Measurements from ENCODE around the gene KRTAP9-7.

KRTAP9-7 gene

GRCh38 chr17:41301204-41301790 is 25.8 kb downstream of the KRTAP9-7 start:
- Histone ChIP-seq H3K4me1 (ENCODE audit: insufficient read depth, low read length, severe bottlenecking) (no peaks in the 10 kb centered on the region), H3K27me3 (ENCODE audit: insufficient read depth, low read length) (no peaks in the 10 kb centered on the region), H3K4me2 (ENCODE audit: low read length) (no peak overlapping the region), H3K79me2 (ENCODE audit: insufficient read depth, low read length) (no peaks in the 10 kb centered on the region), H3K36me3 (ENCODE audit: insufficient read depth, low read length) (no peaks in the 10 kb centered on the region), H3K4me3 (ENCODE audit: low read depth, low read length, poor library complexity, severe bottlenecking) (no peak overlapping the region), H2AFZ (ENCODE audit: low read length) (no peak overlapping the region), H3K9me3 (ENCODE audit: low read length) (no peaks in the 10 kb centered on the region), H3K9ac (ENCODE audit: low read length) (no peak overlapping the region), H3F3A (ENCODE audit: insufficient read depth, low read length) (no peaks in the 10 kb centered on the region), H3K27ac (ENCODE audit: low read depth, low read length, poor library complexity, severe bottlenecking) (no peak overlapping the region), H4K20me1 (ENCODE audit: insufficient read depth, low read length) (no peaks in the 10 kb centered on the region), H3K9me2 (ENCODE audit: low read depth, low read length) (no peaks in the 10 kb centered on the region)
- no peak for TF ChIP-seq EZH2 (IDR thresholded peaks at IDR 0.05; ENCODE audit: borderline replicate concordance, low read length)
- no peak for TF ChIP-seq CTCF (IDR thresholded peaks at IDR 0.05; ENCODE audit: low read length)

GRCh38 chr17:41301916-41302901 is 26.7 kb downstream of the KRTAP9-7 start, which contains the start of gene KRTAP29-1:
KRTAP29-1 (minus strand) TSS chr17:41302851; CDS start chr17:41302851, 0 bp downstream.
- TF ChIP-seq CTCF (IDR thresholded peaks at IDR 0.05; ENCODE audit: low read length) (no peak), EZH2 (IDR thresholded peaks at IDR 0.05; ENCODE audit: borderline replicate concordance, low read length) (no peak)
- Histone ChIP-seq H3K4me2 (ENCODE audit: low read length) (no peak within 1 kb of the TSS), H3K4me3 (ENCODE audit: low read depth, low read length, poor library complexity, severe bottlenecking) (no peak within 1 kb of the TSS), H3K9ac (ENCODE audit: low read length) (no peak within 1 kb of the TSS), H3K4me1 (ENCODE audit: insufficient read depth, low read length, severe bottlenecking) (no peaks in the 10 kb centered on the region), H3K36me3 (ENCODE audit: insufficient read depth, low read length) (no peaks in the 10 kb centered on the region), H3K9me3 (ENCODE audit: low read length) (no peaks in the 10 kb centered on the region), H3K9me2 (ENCODE audit: low read depth, low read length) (no peaks in the 10 kb centered on the region), H3K27ac (ENCODE audit: low read depth, low read length, poor library complexity, severe bottlenecking) (no peak within 1 kb of the TSS), H2AFZ (ENCODE audit: low read length) (no peak within 1 kb of the TSS), H4K20me1 (ENCODE audit: insufficient read depth, low read length) (no peaks in the 10 kb centered on the region), H3F3A (ENCODE audit: insufficient read depth, low read length) (no peaks in the 10 kb centered on the region), H3K27me3 (ENCODE audit: insufficient read depth, low read length) (no peaks in the 10 kb centered on the region), H3K79me2 (ENCODE audit: insufficient read depth, low read length) (no peaks in the 10 kb centered on the region)

GRCh38 chr17:41302981-41303380 is 27.5 kb downstream of the KRTAP9-7 start:
- no peaks in the 10 kb centered on the region for H3K36me3 ChIP-seq (ENCODE audit: insufficient read depth, low read length)
- no peaks in the 10 kb centered on the region for H3K27me3 ChIP-seq (ENCODE audit: insufficient read depth, low read length)
- no peaks in the 10 kb centered on the region for H4K20me1 ChIP-seq (ENCODE audit: insufficient read depth, low read length)
- H3K9me3 ChIP-seq (ENCODE audit: low read length) = no peaks in the 10 kb centered on the region
- H3K9me2 ChIP-seq (ENCODE audit: low read depth, low read length) = no peaks in the 10 kb centered on the region
- TF ChIP-seq CTCF (IDR thresholded peaks at IDR 0.05; ENCODE audit: low read length) (no peak), EZH2 (IDR thresholded peaks at IDR 0.05; ENCODE audit: borderline replicate concordance, low read length) (no peak)
- H3F3A ChIP-seq (ENCODE audit: insufficient read depth, low read length) = no peaks in the 10 kb centered on the region
- H2AFZ ChIP-seq (ENCODE audit: low read length) = no peak overlapping the region
- no peak overlapping the region for H3K4me3 ChIP-seq (ENCODE audit: low read depth, low read length, poor library complexity, severe bottlenecking)
- H3K27ac ChIP-seq (ENCODE audit: low read depth, low read length, poor library complexity, severe bottlenecking) = no peak overlapping the region
- H3K79me2 ChIP-seq (ENCODE audit: insufficient read depth, low read length) = no peaks in the 10 kb centered on the region
- peaks cover 1% of the 10 kb centered on the region for H3K4me1 ChIP-seq (ENCODE audit: insufficient read depth, low read length, severe bottlenecking)
- H3K4me2 ChIP-seq (ENCODE audit: low read length) = no peak overlapping the region
- no peak overlapping the region for H3K9ac ChIP-seq (ENCODE audit: low read length)

Data from OCI-LY1 (cell line).